HG02610 (cell line): ENCODE measurements around the gene STARD10.

Experiments
- ATAC-seq: cut with Tn5 transposase; IDR thresholded peaks from one replicate; pipeline ENCODE4 v1.9.1; 2021; ENCODE audit warnings: mild to moderate bottlenecking, moderate library complexity; ENCODE audit not compliant: unreplicated experiment

STARD10 gene

DNA sequence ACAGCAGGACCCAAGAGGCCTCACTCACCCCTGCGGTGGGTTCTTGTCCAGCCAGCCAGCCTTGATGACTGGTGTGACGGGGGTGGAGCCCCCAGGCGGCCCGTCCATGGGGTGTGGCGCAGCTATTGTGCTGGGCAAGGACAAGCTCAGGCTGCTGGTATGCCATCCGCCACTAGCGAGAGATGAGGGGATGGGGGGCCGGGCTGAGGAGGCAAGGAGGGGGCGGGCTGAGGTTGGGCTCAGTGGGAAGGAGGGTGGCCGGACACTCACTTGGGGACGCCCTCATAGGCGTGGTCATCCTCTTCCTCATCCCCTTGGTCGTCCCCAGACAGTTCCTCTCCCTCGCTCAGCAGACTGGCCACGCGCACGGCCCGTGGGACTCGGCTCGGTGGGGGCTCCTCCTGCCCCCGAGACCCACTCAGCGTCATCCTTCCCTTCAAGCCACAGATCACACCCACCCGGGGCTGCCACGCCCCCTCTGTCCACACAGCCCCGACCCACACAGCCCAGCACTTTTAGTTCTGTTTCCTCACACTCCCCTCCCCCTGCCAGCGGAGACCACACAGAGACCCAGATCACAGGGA, 81.6 kb downstream of the STARD10 start:
- ATAC-seq, result no peak

DNA sequence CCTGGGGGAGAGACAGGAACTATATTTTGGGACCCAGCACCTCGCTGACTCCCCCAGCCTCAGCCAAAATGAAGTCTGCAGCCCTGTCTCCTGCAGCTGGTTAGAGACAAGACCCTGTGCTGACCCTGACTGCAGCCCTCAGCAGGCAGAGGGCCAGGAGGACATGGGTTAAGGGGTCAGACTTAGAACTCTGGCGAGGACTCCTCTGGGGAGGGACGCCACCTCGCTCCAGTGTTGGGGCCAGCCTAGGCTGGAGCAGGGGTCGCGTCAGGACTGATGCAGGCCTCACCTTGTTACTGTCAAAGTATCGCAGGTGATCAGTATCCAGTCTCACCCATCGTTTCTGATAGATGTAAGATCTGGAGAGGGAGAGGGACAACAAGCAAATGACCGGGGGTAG, 82.7 kb downstream of the STARD10 start:
- no peak for ATAC-seq

DNA sequence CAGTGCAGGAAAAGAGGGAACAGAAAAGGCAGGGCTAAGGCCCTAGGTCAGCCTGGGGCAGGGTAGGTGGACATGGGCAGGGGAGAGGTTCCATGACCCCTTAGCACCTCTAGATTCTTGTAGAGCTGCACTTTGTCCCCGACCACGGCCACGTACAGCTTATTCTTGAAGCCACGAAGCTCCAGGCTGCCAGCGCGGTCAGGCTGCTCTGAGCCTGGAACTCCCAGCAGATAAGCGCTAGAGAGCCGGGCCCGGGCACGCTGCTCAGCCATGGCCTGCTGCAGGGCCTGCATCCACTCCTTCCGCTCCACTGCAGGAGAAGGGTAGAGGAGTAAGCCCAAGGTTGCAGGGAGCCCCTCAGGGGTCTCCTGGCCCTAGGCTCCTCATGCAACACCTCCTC, 83.6 kb downstream of the STARD10 start:
- ATAC-seq, result no peak

DNA sequence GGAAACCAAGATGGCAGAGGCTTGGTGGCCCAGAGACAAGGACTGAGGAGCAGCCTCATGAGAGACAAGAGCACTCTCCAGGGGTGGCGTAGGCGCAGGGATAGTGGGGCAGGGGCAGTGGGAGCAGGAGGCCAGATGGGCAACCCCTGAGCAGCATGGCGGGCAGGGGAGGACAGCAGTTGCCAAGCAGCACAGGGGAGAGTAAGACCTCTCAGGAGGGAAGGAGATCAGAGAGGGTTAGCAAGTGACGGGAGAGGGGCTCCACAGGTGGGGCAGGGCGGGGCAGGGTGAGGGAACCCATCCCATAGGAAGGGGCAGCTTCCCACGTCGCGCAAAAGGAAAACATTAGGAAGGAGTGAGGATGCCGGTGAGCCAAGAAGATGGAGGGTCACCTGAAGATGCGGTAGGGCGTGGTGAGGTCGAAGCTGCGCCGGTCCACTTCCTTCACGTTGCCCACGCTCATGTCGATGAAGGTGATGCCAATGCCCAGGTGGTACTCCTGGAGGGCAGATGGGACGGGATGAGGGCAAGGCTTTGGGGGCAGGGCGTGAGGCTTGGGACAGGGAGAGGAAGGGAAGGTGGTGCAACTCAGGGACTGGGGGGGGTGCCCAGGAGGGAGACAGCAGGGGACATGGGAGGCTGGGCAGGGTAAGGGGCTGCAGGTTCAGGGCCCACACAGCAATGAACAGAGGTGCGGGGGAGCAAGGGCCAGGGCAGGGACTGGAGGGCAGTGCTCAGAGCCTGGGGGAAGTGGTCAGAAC, 84.2 kb downstream of the STARD10 start:
- ATAC-seq, result no peak

DNA sequence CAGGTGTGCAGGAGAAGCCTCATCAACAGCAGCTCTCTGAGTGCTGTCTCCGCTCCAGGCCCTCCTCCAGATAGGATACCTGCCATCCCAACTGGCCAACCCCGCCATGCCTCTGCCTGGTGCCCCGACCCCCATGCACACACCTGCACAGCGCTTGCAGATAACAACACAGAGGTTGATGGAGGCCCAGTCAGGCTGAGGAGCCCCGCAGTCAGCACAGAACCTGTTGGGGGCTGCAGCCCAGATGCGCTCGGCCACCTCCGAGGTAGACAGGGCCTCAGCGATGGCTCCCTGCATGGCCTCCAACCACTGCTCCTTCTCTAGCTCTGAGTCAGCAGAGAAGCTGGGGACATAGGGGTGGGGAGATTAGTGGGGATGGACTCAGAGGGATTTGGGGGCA, 86.8 kb downstream of the STARD10 start:
- no peak for ATAC-seq

DNA sequence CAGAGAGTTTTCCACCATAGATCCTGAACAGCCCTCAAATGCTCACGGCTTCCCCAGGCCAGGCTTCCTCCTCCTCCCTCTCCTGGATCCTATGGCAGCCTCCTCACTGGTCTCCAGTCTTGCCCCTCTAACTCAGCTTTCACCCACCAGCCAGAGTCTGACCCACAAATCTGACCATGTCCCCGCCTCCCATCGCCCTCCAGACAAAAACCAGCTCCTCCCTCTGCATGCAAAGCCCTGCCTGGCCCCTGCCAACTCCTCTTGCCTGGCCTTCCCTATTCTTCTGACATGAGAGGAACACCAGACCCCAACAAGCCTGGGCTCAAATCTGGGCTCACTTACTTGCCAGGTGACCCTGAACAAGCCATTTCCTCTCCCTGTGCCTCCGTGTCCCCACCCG, 87.3 kb downstream of the STARD10 start:
- no peak for ATAC-seq

DNA sequence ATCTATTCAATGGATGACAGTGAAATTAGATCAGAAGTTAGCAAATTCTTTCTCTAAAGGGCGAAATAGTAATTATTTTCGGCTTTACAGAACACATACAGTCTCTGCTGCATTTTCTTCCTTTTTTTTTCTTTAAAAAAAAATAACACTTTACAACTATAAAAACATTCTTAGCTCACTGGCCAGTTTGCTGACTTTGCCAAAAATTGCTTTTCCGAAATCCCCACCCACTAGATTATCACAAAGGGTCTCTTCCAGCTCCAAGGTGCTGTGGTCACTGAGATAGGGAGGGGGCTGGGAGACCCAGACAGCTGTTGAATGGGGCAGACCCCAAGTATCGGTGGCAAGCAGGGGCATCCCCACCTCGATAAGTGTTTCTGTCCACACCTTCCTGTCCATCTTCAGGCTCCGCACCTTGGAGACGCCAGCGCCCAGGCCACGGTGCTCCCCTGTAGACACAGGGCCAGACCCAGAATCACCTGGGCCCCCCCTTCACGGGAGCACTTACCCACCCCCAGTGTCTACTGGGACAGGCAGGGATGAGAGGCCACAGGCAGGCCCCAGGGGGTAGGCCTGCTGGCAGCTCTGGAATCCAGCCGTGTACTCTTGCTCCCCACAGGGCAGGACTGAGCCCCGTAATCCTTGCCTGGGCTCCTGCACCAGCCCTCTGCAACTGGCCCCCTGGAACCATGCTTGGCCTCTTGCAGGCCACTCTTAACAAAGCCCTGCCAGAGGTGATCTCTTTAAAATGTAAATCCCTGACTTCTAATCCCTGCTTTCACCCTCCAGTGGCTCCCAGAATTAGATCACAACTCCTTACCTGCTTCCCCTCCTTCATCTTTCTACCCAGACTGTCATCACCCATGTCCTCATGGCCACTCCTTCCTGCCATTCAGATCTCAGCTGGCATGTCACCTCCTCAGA, 88.1 kb downstream of the STARD10 start:
- ATAC-seq, result no peak

DNA sequence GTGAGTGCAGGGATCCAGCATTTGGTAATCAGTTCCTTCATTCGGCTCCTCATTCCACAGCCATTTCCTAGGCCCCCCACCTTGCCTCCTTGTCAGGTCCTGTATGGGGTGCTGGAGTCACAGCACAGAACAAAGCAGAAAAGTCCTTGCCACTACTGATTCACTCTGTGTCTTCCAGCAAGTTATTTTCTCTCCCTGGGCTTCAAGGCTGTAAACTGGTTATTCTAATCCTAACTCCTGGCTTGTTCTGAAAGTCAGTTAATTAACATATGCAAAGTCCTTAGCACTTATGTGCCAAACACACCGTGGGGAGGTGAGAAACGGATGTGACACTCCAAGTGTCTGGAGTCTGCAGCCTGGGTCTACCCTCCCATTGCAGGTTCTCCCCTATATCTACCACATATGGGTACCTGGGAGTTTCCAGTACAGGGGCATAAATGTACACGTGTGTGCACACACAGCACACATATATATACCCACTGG, 89.0 kb downstream of the STARD10 start:
- no peak for ATAC-seq
